H1 (cell line): Measurements from ENCODE around the gene CMTM3. TPM values are rescaled to one million over a fixed set of nuclear protein-coding genes. Genes with fewer than 3 reads are reported as not detected.
"Not testable (repeated sequence)": the region's sequence is repeated elsewhere in the genome, so short reads cannot be mapped to it uniquely, and the experiment has no call there.

ENCODE experiments used
- CTCF ChIA-PET: fragments of 300-600 bp; sonication (Branson Sonifier 250); formaldehyde crosslinking; loops from one replicate; lab custom pipeline; 2021; ENCODE audit not compliant: partially characterized antibody; lab: Charles Lee
- POLR2A ChIA-PET: fragments of 300-600 bp; sonication (Branson Sonifier 250); formaldehyde crosslinking; loops from one replicate; lab custom pipeline; 2021; ENCODE audit warnings: inconsistent platforms; ENCODE audit not compliant: partially characterized antibody; lab: Charles Lee
- DNase-seq, 2 experiments: peaks; one replicate each; pipeline versions ENCODE4 v3.0.0 to v3.0.0-alpha.2; 2010 to 2022; ENCODE audit warnings: low spot score in 2 of 2, low read depth in 1 of 2, mixed read lengths in 1 of 2
- FAIRE-seq: peaks from 2 replicates; lab custom pipeline; 2011; peaks lifted over from hg19 to GRCh38; lab: Jason Lieb, UNC
- H2AFZ ChIP-seq: 2 replicates; pipeline ENCODE4 v1.8.1; 2012; ENCODE audit warnings: low read length, inconsistent platforms
- H2AK5ac ChIP-seq: 2 replicates; pipeline ENCODE4 v1.6.1; 2013; ENCODE audit warnings: low read depth, low read length
- H2BK120ac ChIP-seq: replicated peaks from 2 replicates; pipeline ENCODE3; 2013; ENCODE audit warnings: low read depth, low read length, inconsistent platforms
- H2BK12ac ChIP-seq: 2 replicates; pipeline ENCODE4 v1.6.1; 2013; ENCODE audit warnings: low read depth, low read length
- H2BK15ac ChIP-seq: 2 replicates; pipeline ENCODE4 v1.6.1; 2013; ENCODE audit warnings: low read length
- H2BK20ac ChIP-seq: 2 replicates; pipeline ENCODE4 v1.6.1; 2013; ENCODE audit warnings: low read length
- H2BK5ac ChIP-seq: 2 replicates; pipeline ENCODE4 v1.6.1; 2013; ENCODE audit warnings: low read depth, low read length
- H3K14ac ChIP-seq: 2 replicates; pipeline ENCODE4 v1.6.1; 2013; ENCODE audit warnings: inconsistent platforms; ENCODE audit not compliant: insufficient read length
- H3K18ac ChIP-seq: 2 replicates; pipeline ENCODE4 v1.6.1; 2013; ENCODE audit warnings: low read length; ENCODE audit errors: extremely low read depth
- H3K23ac ChIP-seq: 2 replicates; pipeline ENCODE4 v1.6.1; 2013; ENCODE audit warnings: inconsistent platforms; ENCODE audit not compliant: insufficient read length
- H3K23me2 ChIP-seq: 2 replicates; pipeline ENCODE4 v1.6.1; 2013; ENCODE audit warnings: low read depth, low read length
- H3K27ac ChIP-seq: 2 replicates; pipeline ENCODE4 v1.6.1; 2011; ENCODE audit warnings: low read depth, low read length, inconsistent platforms
- H3K27me3 ChIP-seq, 4 experiments: replicated peaks in 1 of 4; 1 replicate in 1 of 4; 2 replicates in 3 of 4; pipeline versions ENCODE4 v1.6.1 to v1.8.1; 2011 to 2013; ENCODE audit warnings: low read length in 3 of 4, mild to moderate bottlenecking in 3 of 4, inconsistent platforms in 2 of 4, mixed read lengths in 2 of 4, moderate library complexity in 1 of 4; ENCODE audit not compliant: control insufficient read depth in 3 of 4, insufficient read depth in 3 of 4; ENCODE audit errors: extremely low read depth in 1 of 4
- H3K36me3 ChIP-seq, 4 experiments: 2 replicates each; pipeline versions ENCODE4 v1.6.1 to v1.8.1; 2011 to 2013; ENCODE audit warnings: mild to moderate bottlenecking in 4 of 4, low read length in 3 of 4, moderate library complexity in 2 of 4, control low read depth in 1 of 4, inconsistent platforms in 1 of 4; ENCODE audit not compliant: insufficient read depth in 4 of 4, control insufficient read depth in 2 of 4
- H3K4ac ChIP-seq: replicated peaks from 2 replicates; pipeline ENCODE3; 2013; ENCODE audit warnings: low read length, low read depth, mixed read lengths, inconsistent platforms; ENCODE audit not compliant: insufficient read length
- H3K4me1 ChIP-seq, 4 experiments: replicated peaks in 1 of 4; 1 replicate in 1 of 4; 2 replicates in 3 of 4; pipeline versions ENCODE4 v1.6.1 to v1.8.1; 2011 to 2013; ENCODE audit warnings: low read length in 3 of 4, inconsistent platforms in 2 of 4, mixed read lengths in 1 of 4; ENCODE audit not compliant: insufficient read depth in 4 of 4, control insufficient read depth in 3 of 4
- H3K4me2 ChIP-seq, 2 experiments: 2 replicates each; pipeline versions ENCODE4 v1.6.1 to v1.8.1; 2011 to 2013; ENCODE audit warnings: low read depth in 2 of 2, low read length in 2 of 2, control low read depth in 1 of 2, inconsistent platforms in 1 of 2, mild to moderate bottlenecking in 1 of 2; ENCODE audit not compliant: insufficient read depth in 1 of 2
- H3K4me3 ChIP-seq, 4 experiments: fragments of 200-600, 300-600 bp in 1 of 4; sonication (generic), shearing (Covaris generic), sonication (Bioruptor Twin) in 1 of 4; 2 replicates each; pipeline versions ENCODE4 v1.5.1 to v1.8.1; 2011 to 2016; ENCODE audit warnings: low read length in 4 of 4, low read depth in 3 of 4, control low read depth in 2 of 4, inconsistent platforms in 2 of 4, mild to moderate bottlenecking in 2 of 4, mixed read lengths in 1 of 4, moderate library complexity in 1 of 4; ENCODE audit not compliant: insufficient read depth in 2 of 4; ENCODE audit errors: extremely low read depth in 1 of 4
- H3K56ac ChIP-seq: replicated peaks from 2 replicates; pipeline ENCODE3; 2013; ENCODE audit warnings: low read depth, mild to moderate bottlenecking, mixed read lengths, low read length, inconsistent platforms; ENCODE audit not compliant: insufficient read length
- H3K79me1 ChIP-seq: 2 replicates; pipeline ENCODE4 v1.6.1; 2013; ENCODE audit warnings: low read depth, low read length, control low read depth
- H3K79me2 ChIP-seq, 2 experiments: 2 replicates each; pipeline versions ENCODE4 v1.6.1 to v1.8.1; 2012 to 2013; ENCODE audit warnings: low read length in 2 of 2, mild to moderate bottlenecking in 2 of 2, inconsistent platforms in 1 of 2; ENCODE audit not compliant: insufficient read depth in 2 of 2, control insufficient read depth in 1 of 2
- H3K9ac ChIP-seq, 4 experiments: replicated peaks in 1 of 4; 1 replicate in 1 of 4; 2 replicates in 3 of 4; pipeline versions ENCODE4 v1.6.1 to v1.8.1; 2011 to 2013; ENCODE audit warnings: low read depth in 3 of 4, low read length in 3 of 4, control low read depth in 2 of 4, mild to moderate bottlenecking in 2 of 4, moderate library complexity in 2 of 4, inconsistent platforms in 1 of 4; ENCODE audit errors: extremely low read depth in 1 of 4
- H3K9me3 ChIP-seq, 2 experiments: 2 replicates each; pipeline versions ENCODE4 v1.6.1 to v1.8.1; 2012 to 2013; ENCODE audit warnings: mild to moderate bottlenecking in 2 of 2, moderate library complexity in 2 of 2, control low read depth in 1 of 2, inconsistent platforms in 1 of 2, low read depth in 1 of 2, low read length in 1 of 2, mixed read lengths in 1 of 2; ENCODE audit not compliant: insufficient read depth in 2 of 2
- H4K20me1 ChIP-seq, 2 experiments: replicated peaks in 1 of 2; 2 replicates each; pipeline versions ENCODE3 to v1.8.1; 2011 to 2013; ENCODE audit warnings: inconsistent platforms in 2 of 2, low read length in 2 of 2, mild to moderate bottlenecking in 1 of 2; ENCODE audit not compliant: insufficient read depth in 2 of 2, control insufficient read depth in 1 of 2
- H4K5ac ChIP-seq: 2 replicates; pipeline ENCODE4 v1.6.1; 2013; ENCODE audit warnings: low read length, low read depth, mixed read lengths, inconsistent platforms; ENCODE audit not compliant: insufficient read length
- H4K8ac ChIP-seq: 2 replicates; pipeline ENCODE4 v1.8.0; 2013; ENCODE audit warnings: mild to moderate bottlenecking, moderate library complexity, low read length, inconsistent platforms; ENCODE audit not compliant: insufficient read depth; ENCODE audit errors: extremely low read depth
- H4K91ac ChIP-seq: replicated peaks from 2 replicates; pipeline ENCODE3; 2013; ENCODE audit warnings: low read length, mixed read lengths, inconsistent platforms; ENCODE audit not compliant: insufficient read length
- GABPA ChIP-seq: IDR thresholded peaks from 2 replicates; pipeline ENCODE4 v1.6.1; 2011; ENCODE audit warnings: mild to moderate bottlenecking, low read length, moderate library complexity, borderline replicate concordance; ENCODE audit not compliant: insufficient read depth
- TEAD4 ChIP-seq: IDR thresholded peaks from 2 replicates; pipeline ENCODE4 v1.6.1; 2012; ENCODE audit warnings: low read depth, low read length, inconsistent platforms, mixed read lengths
- WGBS, 2 experiments: shearing (Covaris generic) in 1 of 2; methylation state at CpG; one replicate each; pipeline versions ENCODE4 v1.1.6 to v1.1.7; 2013 to 2015; ENCODE audit warnings: low lambda C conversion rate in 2 of 2, mixed read lengths in 2 of 2, inconsistent platforms in 1 of 2, low coverage in 1 of 2, missing lambda C conversion rate in 1 of 2; ENCODE audit not compliant: insufficient replicate concordance in 2 of 2, insufficient coverage in 1 of 2, insufficient read length in 1 of 2; ENCODE audit errors: extremely low coverage in 1 of 2, missing lambda C conversion rate in 1 of 2; 5-methylcytosine and 5-hydroxymethylcytosine counted together
- polyA plus RNA-seq, 7 experiments: library from polyadenylated mRNA; depleted of rRNA in 3 of 7; stranded (reverse) in 5 of 7; unstranded in 2 of 7; fragments of >200 nt in 5 of 7; fragments of 200-250 nt in 2 of 7; gene quantifications; 1 replicate in 5 of 7; 2 replicates in 1 of 7; 4 replicates in 1 of 7; pipeline versions ENCODE4 v1.2.1 to v1.2.3, GENCODE V29; 2011 to 2013; ENCODE audit warnings: missing spikeins in 2 of 7, mixed read lengths in 2 of 7
- total RNA-seq: library from RNA; stranded (reverse); fragmentation: NEBNext Ultra II Directional; extraction: Animal tissue kit (Norgen Biotek cat#: 25700); gene quantifications from 2 replicates; pipeline ENCODE4 v1.2.1, GENCODE V29; 2021
- TF ChIP-seq, protein P1 (sequence below), 3 experiments: IDR thresholded peaks; 1 replicate in 2 of 3; 2 replicates in 1 of 3; pipeline versions ENCODE4 v1.5.1 to v1.6.1; 2011; ENCODE audit warnings: low read length in 3 of 3, mild to moderate bottlenecking in 3 of 3, inconsistent platforms in 2 of 3, low read depth in 1 of 3, moderate library complexity in 1 of 3; ENCODE audit not compliant: insufficient read depth in 1 of 3; ENCODE audit errors: control extremely low read depth in 1 of 3
- TF ChIP-seq, protein P2 (sequence below): IDR thresholded peaks from 2 replicates; pipeline ENCODE4 v1.6.1; 2012; ENCODE audit warnings: inconsistent platforms

Gene CMTM3
- total and polyA plus RNA-seq, 2 of the 8 experiments (the other 6 are each of a cell fraction or from before 2014, with no cell fraction given): 24.7 to 24.8 TPM

DNA sequence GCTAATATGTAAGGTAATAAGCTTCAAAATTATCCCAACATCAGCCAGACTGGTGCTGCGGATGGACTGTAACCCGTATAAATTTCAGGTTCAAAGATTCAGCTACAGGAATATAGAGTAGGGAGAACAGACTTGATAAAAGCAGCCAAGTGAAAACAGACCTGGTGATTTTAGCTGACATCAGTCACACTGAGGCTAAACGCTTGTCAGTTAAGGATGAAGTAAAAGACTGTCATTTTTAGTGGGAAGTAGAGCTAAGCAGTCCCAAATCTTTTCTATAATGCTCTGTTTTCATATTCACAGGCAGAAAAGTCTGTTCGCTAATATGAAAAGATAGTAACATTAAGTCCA lies 56.7 kb downstream of the CMTM3 start (continued):
- TF ChIP-seq, protein P1, sequence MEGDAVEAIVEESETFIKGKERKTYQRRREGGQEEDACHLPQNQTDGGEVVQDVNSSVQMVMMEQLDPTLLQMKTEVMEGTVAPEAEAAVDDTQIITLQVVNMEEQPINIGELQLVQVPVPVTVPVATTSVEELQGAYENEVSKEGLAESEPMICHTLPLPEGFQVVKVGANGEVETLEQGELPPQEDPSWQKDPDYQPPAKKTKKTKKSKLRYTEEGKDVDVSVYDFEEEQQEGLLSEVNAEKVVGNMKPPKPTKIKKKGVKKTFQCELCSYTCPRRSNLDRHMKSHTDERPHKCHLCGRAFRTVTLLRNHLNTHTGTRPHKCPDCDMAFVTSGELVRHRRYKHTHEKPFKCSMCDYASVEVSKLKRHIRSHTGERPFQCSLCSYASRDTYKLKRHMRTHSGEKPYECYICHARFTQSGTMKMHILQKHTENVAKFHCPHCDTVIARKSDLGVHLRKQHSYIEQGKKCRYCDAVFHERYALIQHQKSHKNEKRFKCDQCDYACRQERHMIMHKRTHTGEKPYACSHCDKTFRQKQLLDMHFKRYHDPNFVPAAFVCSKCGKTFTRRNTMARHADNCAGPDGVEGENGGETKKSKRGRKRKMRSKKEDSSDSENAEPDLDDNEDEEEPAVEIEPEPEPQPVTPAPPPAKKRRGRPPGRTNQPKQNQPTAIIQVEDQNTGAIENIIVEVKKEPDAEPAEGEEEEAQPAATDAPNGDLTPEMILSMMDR (IDR thresholded peaks at IDR 0.05; ENCODE audit: control extremely low read depth in 1 of 3, insufficient read depth in 1 of 3, low read depth in 1 of 3, low read length in 3 of 3): no peak
- TF ChIP-seq GABPA (no peak), TEAD4 (no peak)
- TF ChIP-seq, protein P2, sequence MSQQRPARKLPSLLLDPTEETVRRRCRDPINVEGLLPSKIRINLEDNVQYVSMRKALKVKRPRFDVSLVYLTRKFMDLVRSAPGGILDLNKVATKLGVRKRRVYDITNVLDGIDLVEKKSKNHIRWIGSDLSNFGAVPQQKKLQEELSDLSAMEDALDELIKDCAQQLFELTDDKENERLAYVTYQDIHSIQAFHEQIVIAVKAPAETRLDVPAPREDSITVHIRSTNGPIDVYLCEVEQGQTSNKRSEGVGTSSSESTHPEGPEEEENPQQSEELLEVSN: no peak

DNA sequence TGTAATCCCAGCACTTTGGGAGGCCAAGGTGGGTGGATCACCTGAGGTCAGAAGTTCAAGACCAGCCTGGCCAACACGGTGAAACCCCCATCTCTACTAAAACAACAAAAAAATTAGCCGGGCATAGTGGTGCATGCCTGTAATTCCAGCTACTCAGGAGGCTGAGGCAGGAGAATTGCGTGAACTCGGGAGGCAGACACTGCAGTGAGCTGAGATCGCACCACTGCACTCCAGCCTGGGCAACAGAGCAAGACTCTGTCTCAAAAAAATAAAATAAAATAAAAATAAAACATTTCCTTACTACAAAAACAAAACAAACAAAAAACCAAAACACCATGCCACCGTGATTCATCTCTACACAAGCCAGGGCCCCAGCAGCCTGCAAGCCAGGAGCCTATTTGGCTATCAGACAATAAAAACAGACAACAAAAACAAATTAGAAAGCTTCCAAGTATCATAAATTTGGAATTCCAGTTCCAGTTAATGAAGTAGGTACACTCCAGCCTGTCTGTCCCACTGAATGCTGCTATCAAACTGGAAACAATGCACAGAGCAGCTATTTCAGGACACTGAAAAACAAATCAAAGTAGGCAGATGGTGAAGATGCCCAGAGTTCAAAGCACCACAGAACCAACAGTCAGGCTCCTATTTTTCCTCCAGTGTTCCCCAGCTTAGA lies 57.3 kb downstream of the CMTM3 start:
- not testable (repeated sequence) for H3K4ac ChIP-seq, H3K56ac ChIP-seq, H4K20me1 ChIP-seq, H4K91ac ChIP-seq, H2AK5ac ChIP-seq, H3K79me1 ChIP-seq, H2BK5ac ChIP-seq, H3K27ac ChIP-seq, H3K4me3 ChIP-seq, H2AFZ ChIP-seq, H2BK12ac ChIP-seq, H2BK20ac ChIP-seq, H3K36me3 ChIP-seq, H3K18ac ChIP-seq, FAIRE-seq, H3K4me2 ChIP-seq, H4K5ac ChIP-seq, H3K14ac ChIP-seq, H3K9ac ChIP-seq, H3K23ac ChIP-seq, H4K8ac ChIP-seq, H2BK120ac ChIP-seq, H3K4me1 ChIP-seq, H3K9me3 ChIP-seq, H3K27me3 ChIP-seq, DNase-seq, H2BK15ac ChIP-seq, H3K23me2 ChIP-seq
- ChIA-PET POLR2A (interaction anchor here (1.2 to 2.1 kb wide), 2 partner anchors 11 to 53 kb away, joined by 3 to 8 read pairs; no protein-coding TSS in a partner anchor), CTCF (interaction anchor here (0.7 to 4.1 kb wide), 19 partner anchors 9 to 206 kb away, joined by 3 to 58 read pairs (median 6); no protein-coding TSS in a partner anchor)
- peaks cover 0 to 22% of the 10 kb centered on the region in 2 experiments; a peak in 2 of 4 replicates for H3K79me2 ChIP-seq
- WGBS, 2 experiments: 91 to 100% methylated on average over 1 to 6 of the region's 6 CpGs
